ENCODE measurements around the gene MEIOC.

DNA sequence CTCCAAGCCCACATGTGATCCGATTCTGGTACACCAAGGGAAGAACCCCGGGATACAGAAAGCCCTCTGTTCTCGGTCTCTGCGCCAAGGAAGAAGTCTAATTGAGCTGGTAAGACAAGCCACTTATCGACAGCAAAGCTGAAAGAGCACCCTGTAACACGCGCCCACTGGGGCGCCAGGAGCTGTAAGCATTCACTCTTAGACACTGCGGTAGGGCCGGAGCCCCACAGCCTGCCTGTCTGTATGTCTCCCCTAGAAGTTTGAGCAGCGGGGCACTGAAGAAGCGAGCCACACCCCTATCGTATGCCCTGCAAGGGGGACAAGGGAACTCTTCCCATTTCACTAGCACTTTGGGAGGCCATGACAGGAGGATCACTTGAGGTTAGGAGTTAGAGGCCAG is 27.0 kb upstream of the MEIOC start:
- TF ChIP-seq, protein P1, sequence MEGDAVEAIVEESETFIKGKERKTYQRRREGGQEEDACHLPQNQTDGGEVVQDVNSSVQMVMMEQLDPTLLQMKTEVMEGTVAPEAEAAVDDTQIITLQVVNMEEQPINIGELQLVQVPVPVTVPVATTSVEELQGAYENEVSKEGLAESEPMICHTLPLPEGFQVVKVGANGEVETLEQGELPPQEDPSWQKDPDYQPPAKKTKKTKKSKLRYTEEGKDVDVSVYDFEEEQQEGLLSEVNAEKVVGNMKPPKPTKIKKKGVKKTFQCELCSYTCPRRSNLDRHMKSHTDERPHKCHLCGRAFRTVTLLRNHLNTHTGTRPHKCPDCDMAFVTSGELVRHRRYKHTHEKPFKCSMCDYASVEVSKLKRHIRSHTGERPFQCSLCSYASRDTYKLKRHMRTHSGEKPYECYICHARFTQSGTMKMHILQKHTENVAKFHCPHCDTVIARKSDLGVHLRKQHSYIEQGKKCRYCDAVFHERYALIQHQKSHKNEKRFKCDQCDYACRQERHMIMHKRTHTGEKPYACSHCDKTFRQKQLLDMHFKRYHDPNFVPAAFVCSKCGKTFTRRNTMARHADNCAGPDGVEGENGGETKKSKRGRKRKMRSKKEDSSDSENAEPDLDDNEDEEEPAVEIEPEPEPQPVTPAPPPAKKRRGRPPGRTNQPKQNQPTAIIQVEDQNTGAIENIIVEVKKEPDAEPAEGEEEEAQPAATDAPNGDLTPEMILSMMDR (IDR thresholded peaks at IDR 0.05) = no peak
- no peak for TF ChIP-seq POLR2A (IDR thresholded peaks at IDR 0.05)
